Glomerular visceral epithelial cell (primary cell): ENCODE results near the gene PEX5L.
A peak's percentile ranks its signal among the peaks of the same experiment; 100 is the strongest.

Experiments
- DNase-seq: peaks from one replicate; pipeline ENCODE4 v3.0.0-alpha.2; 2016; ENCODE audit errors: extremely low spot score

Gene PEX5L

GRCh38 chr3:179897231-179897630, 139.5 kb downstream of the PEX5L start:
- DNase-seq, result no peak

DNA sequence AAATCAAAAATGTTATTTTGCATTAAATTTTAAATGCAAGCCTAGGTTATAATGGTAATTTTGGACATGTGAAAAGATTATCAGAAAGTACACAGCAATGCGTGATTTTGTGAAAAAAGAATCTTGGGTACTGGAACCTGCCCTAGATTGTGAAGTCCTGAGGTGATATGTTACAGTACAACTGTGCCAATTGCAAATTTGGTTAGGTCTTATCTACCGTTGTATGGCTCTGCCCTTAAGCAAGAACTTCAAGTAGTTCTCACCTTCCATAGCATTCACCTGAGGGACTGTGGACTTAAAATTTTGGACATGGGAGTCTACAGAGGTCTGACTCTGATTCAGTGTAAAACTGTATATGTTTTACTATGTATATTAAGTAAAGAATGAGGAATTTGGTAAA, 140.2 kb downstream of the PEX5L start:
- DNase-seq, result no peak

- no peak for DNase-seq
Measured at GRCh38 chr3:179895330-179895729, 141.4 kb downstream of the PEX5L start.

- DNase-seq, result no peak
Measured at GRCh38 chr3:179887295-179887943, 149.3 kb downstream of the PEX5L start.

GRCh38 chr3:179885950-179886349, 150.8 kb downstream of the PEX5L start:
- no peak for DNase-seq

DNA sequence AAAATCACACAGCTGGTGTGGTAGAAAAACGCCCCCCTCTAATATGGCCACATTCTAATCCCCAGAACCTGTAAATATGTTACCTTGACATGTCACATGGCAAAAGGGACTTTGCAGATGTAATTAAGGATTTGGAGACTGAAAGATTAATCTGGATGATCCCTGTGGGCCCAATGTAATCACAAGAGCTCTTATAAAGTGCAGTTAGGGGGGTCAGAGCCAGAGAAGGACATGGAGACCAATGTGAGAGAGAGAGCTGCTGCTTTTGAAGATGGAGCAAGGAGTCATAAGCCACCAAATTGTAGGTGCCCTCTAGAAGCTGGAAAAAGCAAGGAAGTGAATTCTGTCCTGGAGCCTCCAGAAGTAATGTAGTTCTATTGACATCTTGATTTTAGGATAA, 152.6 kb downstream of the PEX5L start:
- no peak for DNase-seq

DNA sequence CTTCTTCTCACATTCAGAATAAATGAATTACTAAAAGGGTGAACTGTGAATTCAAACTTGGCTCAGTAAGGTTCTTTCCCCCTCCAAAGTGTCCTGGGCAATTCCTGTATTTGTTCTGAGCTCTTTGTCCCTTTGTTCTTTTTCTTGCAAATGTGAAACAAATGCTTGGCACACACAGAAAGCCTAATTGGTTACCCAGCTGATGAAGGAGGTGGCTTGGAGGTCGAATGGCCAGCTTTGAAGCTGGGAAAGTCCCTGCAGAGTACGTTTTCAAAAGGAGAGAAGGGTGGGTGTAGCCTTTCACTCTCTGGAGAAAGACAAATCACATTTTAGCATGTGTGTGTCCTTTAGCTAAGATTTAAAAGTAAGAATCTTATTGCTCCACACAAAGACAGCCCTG, 154.4 kb downstream of the PEX5L start:
- DNase-seq, result no peak

DNA sequence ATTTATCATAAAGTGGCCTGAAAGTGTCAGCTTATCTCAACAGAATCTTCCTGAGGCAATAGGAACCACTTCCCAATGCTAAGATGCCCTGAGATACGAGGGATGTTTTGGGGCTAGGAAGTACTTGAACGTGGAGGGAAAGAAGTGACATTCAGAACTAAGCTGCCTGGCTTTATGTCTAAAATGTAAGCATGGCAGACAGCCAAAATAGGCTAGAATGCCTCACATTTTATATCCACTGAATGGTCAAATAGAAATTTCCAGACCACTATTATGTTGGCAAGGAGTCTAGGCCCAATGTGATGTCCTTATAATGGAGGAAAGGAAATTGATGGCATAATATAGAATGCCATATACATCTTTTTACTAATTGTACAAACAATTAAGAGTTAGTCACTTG, 154.9 kb downstream of the PEX5L start:
- DNase-seq, result no peak

DNA sequence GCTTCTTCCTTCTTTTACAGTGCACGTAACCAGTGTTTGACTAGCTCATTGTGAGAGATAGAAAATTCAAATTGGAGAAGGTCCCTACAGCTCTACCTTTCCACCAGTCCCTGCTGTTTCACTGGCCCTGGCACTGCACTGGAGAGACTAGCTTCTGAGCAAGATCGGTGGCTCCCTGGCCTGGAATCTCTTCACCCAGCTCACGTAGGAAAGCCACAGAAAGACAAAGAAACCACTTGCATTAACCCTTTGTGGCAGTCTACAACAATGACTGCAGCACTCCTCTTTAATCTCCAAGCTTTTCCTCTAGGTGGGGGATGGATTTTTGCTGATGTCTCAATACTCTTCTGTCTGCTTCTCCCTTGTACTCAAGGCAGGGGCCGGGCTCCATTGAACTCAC, 155.9 kb downstream of the PEX5L start:
- no peak for DNase-seq

DNA sequence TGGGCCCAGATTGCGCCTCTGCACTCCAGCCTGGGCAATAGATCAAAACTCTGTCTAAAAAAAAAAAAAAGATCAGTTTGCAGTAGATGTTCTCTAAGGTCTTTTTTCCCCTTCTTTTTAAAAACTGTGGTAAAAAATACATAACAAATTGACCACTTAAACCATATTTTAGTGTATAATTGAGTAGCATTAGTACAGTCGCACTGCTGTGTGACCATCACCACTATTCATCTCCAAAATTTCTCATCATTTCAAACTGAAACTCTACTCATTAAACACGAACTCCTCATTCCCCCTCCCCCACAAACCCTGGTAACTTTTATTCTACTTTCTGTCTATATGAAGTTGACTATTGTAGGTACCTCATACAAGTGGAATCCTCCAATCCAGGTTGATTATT, 160.3 kb downstream of the PEX5L start:
- no peak for DNase-seq

DNA sequence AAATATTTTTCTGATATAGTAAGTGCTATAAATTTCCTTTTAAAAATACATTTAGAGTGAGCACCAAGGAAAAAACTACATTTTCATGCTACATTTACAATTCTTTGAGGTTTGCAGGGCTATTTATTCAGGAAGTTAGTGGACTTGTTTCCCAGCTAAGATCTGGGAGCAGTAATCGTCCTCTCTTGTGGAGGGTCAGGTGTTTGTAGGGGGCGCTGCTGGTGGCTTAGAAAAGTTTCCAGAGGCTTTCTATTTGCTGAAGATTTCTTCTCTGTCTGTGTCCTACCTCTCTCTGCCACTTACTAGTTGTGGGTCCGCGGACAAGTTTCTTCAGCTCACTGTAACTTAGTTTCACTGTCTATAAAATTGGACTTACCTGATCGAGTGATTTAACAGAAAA, 163.9 kb downstream of the PEX5L start:
- DNase-seq, result no peak

- no peak for DNase-seq
Measured at GRCh38 chr3:179871782-179872181, 165.0 kb downstream of the PEX5L start.

GRCh38 chr3:179868715-179869114, 168.0 kb downstream of the PEX5L start:
- no peak for DNase-seq

- DNase-seq, result no peak
Measured at GRCh38 chr3:179867961-179868360, 168.8 kb downstream of the PEX5L start.

DNA sequence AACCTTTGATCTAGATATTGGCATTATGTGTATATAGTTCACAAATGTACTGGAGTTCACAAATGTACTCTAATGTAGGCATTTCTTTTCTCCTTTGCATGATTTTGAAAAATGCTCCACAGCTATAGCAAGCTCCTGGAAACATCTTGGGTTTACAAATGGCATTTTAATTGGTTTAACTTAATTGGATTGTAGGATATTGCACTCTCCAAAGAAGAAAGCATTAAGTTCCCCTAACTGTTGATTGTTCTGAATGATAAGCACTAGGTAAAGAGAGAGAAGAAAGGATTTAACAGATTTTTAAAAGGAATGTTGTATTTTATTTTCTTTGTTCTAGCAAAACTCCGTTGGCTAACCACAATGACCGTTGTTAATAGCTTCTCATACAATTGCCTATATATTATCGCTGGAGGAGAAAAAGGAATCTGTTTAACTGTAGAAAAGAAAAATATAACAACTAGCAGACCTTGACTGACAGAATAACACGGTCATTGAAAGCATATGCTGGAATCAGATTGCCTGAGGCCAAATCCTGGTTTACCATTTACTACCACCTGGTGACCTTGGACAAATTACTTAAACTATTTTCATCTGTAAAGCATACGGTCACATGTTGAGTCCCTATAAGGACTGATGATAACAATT, 170.8 kb downstream of the PEX5L start:
- no peak for DNase-seq

GRCh38 chr3:179861953-179862352, 174.8 kb downstream of the PEX5L start:
- no peak for DNase-seq

GRCh38 chr3:179861292-179861691, 175.4 kb downstream of the PEX5L start:
- DNase-seq, result no peak

GRCh38 chr3:179860275-179861107, 176.2 kb downstream of the PEX5L start:
- DNase-seq, result no peak

GRCh38 chr3:179853176-179853575, 183.6 kb downstream of the PEX5L start:
- DNase-seq, result no peak

DNA sequence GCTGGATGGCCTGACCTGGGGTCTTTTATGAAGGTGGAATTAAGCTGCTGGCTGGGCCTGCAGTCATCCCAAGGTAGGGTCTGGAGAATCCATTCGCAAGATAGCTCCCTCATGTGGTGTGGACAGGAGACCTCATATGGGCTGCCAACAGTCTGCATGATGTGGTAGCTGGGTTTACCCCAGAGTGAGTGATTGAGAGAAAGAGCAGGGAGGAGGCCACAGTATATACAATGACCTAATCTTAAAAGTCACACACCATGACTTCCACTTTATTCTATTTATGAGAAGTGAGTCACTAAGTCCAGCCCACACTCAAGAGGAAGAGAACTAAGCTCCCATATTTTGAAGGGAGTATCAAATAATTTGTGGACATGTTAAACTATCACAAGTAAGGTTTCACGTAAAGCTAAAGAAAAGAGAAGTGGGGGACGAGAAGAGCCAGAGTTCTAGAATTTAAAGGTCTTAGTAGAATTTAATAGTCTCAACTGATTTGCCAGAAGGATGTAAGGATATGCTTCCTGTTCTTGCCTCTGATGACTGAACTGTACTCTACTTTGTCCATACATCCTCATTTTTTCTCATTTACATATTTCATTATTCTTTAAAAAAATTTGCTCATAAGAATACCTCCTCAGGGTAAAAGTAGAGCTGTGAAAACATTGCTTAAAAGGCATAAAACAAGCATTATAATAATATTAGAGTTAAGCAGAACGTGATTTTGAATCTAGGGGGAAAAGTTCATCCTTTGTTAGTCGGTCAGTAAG, 184.4 kb downstream of the PEX5L start:
- DNase-seq, result peak; percentile 71

DNA sequence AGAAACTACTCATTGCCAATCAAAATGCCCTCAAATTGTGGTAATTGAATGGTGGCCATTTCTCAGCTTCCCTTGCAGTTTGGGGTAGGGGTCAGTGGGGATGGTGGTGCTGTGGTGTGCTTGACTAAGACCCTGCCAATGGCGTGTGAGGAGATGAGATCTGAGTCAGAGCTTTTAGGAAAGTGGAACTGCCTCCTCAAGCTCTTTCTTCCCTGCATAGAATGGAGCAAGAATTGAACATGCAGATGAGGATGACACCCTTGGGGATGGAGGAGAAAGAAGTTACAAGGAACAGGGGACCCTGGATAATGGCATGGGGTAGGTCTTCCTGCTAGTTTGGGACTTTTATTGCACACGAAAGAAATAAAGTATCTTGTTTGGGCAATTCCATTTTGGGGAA, 188.0 kb downstream of the PEX5L start:
- no peak for DNase-seq

DNA sequence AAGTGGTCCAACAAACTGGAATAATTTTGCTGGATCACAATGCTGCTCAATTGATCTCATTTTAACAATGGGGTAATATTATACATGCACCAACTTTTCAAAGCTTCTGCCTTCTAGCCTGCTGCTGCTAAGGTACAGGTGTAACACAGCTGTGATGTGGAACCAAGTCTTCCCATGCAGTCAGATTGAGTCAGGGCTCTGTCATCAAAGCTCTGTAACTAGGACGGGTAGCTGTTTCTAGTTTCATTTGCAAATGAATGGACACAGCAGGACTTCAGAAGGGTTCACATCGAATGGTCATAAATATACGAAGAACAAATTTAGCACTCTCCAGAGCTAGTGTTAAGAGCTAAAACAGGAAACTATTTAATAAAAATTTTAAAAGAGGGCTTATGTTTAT, 194.7 kb downstream of the PEX5L start:
- no peak for DNase-seq
